Endodermal cell (in vitro differentiated cells): Measurements from ENCODE around the gene BAZ1B. TPM values are rescaled to one million over a fixed set of nuclear protein-coding genes. Genes with fewer than 3 reads are reported as not detected.

Experiments
- DNase-seq: peaks from one replicate; pipeline ENCODE4 v3.0.0-alpha.2; 2017
- H3K27ac ChIP-seq: 2 replicates; pipeline ENCODE4 v1.5.1; 2013; ENCODE audit warnings: mild to moderate bottlenecking, low read depth, low read length, moderate library complexity
- H3K27me3 ChIP-seq: 2 replicates; pipeline ENCODE4 v1.6.1; 2013; ENCODE audit warnings: mild to moderate bottlenecking, low read length, moderate library complexity; ENCODE audit not compliant: insufficient read depth, control insufficient read depth, poor library complexity, severe bottlenecking
- H3K36me3 ChIP-seq: 2 replicates; pipeline ENCODE4 v1.7.0; 2013; ENCODE audit warnings: mild to moderate bottlenecking, low read length, moderate library complexity; ENCODE audit not compliant: control insufficient read depth, insufficient read depth
- H3K4me1 ChIP-seq: one replicate; pipeline ENCODE4 v1.7.0; 2013; ENCODE audit warnings: low read length; ENCODE audit not compliant: control insufficient read depth, insufficient read depth
- H3K4me3 ChIP-seq: 2 replicates; pipeline ENCODE4 v1.5.1; 2013; ENCODE audit warnings: mild to moderate bottlenecking, low read length, moderate library complexity
- H3K9ac ChIP-seq: 2 replicates; pipeline ENCODE4 v1.6.1; 2013; ENCODE audit warnings: mild to moderate bottlenecking, low read length, moderate library complexity; ENCODE audit not compliant: poor library complexity, severe bottlenecking; ENCODE audit errors: extremely low read depth
- H3K9me3 ChIP-seq: 2 replicates; pipeline ENCODE4 v1.6.1; 2013; ENCODE audit warnings: mild to moderate bottlenecking, low read length, moderate library complexity; ENCODE audit not compliant: control insufficient read depth
- H3K27ac Mint-ChIP-seq: 2 replicates; pipeline ENCODE4 v1.8.0; 2020; ENCODE audit warnings: mixed read lengths
- H3K27me3 Mint-ChIP-seq: 2 replicates; pipeline ENCODE4 v1.8.0; 2021; ENCODE audit warnings: mild to moderate bottlenecking, mixed read lengths; ENCODE audit not compliant: insufficient read depth
- H3K36me3 Mint-ChIP-seq: 2 replicates; pipeline ENCODE4 v1.8.0; 2020; ENCODE audit warnings: low read depth, mixed read lengths
- H3K4me1 Mint-ChIP-seq: 2 replicates; pipeline ENCODE4 v1.8.0; 2020; ENCODE audit warnings: mixed read lengths
- H3K4me3 Mint-ChIP-seq: 2 replicates; pipeline ENCODE4 v1.8.0; 2020; ENCODE audit warnings: mild to moderate bottlenecking, moderate library complexity, mixed read lengths
- H3K9me3 Mint-ChIP-seq: 2 replicates; pipeline ENCODE4 v1.8.0; 2020; ENCODE audit warnings: mild to moderate bottlenecking, mixed read lengths
- CTCF ChIP-seq: fragments of 200-600 bp; sonication (generic); conservative IDR thresholded peaks from 2 replicates; pipeline ENCODE4 v1.5.0; 2021; ENCODE audit warnings: antibody characterized with exemption, mild to moderate bottlenecking
- WGBS, 2 experiments: methylation state at CpG; one replicate each; pipeline versions ENCODE4 v1.1.5 to v1.1.7; 2013; ENCODE audit warnings: missing lambda C conversion rate in 2 of 2, mixed read lengths in 1 of 2; ENCODE audit not compliant: insufficient coverage in 1 of 2, insufficient read length in 1 of 2; 5-methylcytosine and 5-hydroxymethylcytosine counted together
- total RNA-seq, 2 donors: library from RNA; stranded (reverse); fragmentation: NEBNext Ultra II Directional in 1 of 2; extraction: Animal tissue kit (Norgen Biotek cat#: 25700) in 1 of 2; gene quantifications; 2 replicates in 1 of 2; 3 replicates in 1 of 2; pipeline ENCODE4 v1.2.1, GENCODE V29; 2021

The BAZ1B gene
- total RNA-seq, 2 donors from 2014 or later: 66.4 to 72.1 TPM

- peak; percentile 57 for DNase-seq
- peaks cover 6% of the 10 kb centered on the region for H3K9me3 Mint-ChIP-seq
- TF ChIP-seq CTCF: no peak
- no peak overlapping the region for H3K4me3 Mint-ChIP-seq
- no peaks in the 10 kb centered on the region for H3K4me1 ChIP-seq
- no peak overlapping the region for H3K27ac Mint-ChIP-seq
- H3K27me3 ChIP-seq: peaks cover 4% of the 10 kb centered on the region
- peak overlapping the region; percentile 66 for H3K27ac ChIP-seq
- H3K4me3 ChIP-seq: no peak overlapping the region
- no peaks in the 10 kb centered on the region for H3K4me1 Mint-ChIP-seq
- H3K9ac ChIP-seq: no peak overlapping the region
- peaks cover 27% of the 10 kb centered on the region for H3K36me3 ChIP-seq
- H3K36me3 Mint-ChIP-seq: peaks cover 34% of the 10 kb centered on the region
- peaks cover 20% of the 10 kb centered on the region for H3K27me3 Mint-ChIP-seq
- no peaks in the 10 kb centered on the region for H3K9me3 ChIP-seq
- 87 to 88% methylated on average over 10 to 16 of the region's 16 CpGs for WGBS, 2 experiments
Measured at GRCh38 chr7:73437621-73438416, 84.3 kb downstream of the BAZ1B start.

DNA sequence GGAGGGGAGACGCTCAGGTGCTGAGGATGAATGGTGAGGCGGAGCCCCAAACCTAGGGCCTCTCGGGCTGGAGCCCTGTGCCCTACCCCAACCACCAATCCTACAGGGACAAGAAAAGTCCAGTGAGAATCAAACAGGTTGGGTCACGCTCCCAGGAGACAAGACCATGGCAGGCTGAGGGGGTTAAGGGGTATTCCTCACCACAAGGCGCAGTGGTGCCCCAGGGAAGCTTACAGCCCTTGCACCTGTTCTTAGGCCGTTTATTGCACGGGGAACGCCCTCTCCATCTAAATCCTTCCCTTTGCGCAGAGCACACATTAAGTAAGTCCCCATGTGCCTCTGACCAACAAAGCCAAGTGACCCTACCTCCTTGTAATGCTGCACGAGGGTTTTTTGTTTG, 85.0 kb downstream of the BAZ1B start:
- H3K4me3 Mint-ChIP-seq: no peak overlapping the region
- H3K27me3 Mint-ChIP-seq: peaks cover 24% of the 10 kb centered on the region
- peaks cover 6% of the 10 kb centered on the region for H3K9me3 Mint-ChIP-seq
- no peak for TF ChIP-seq CTCF
- peaks cover 4% of the 10 kb centered on the region for H3K27me3 ChIP-seq
- no peak for DNase-seq
- H3K27ac ChIP-seq: no peak overlapping the region
- peaks cover 20% of the 10 kb centered on the region for H3K36me3 ChIP-seq
- H3K4me1 ChIP-seq: no peaks in the 10 kb centered on the region
- no peak overlapping the region for H3K27ac Mint-ChIP-seq
- peaks cover 27% of the 10 kb centered on the region for H3K36me3 Mint-ChIP-seq
- H3K9ac ChIP-seq: no peak overlapping the region
- H3K9me3 ChIP-seq: no peaks in the 10 kb centered on the region
- WGBS, 2 experiments: 93 to 98% methylated on average over 5 to 10 of the region's 10 CpGs
- no peaks in the 10 kb centered on the region for H3K4me1 Mint-ChIP-seq
- H3K4me3 ChIP-seq: no peak overlapping the region

GRCh38 chr7:73436031-73436929, 85.8 kb downstream of the BAZ1B start:
- H3K27me3 ChIP-seq: peaks cover 4% of the 10 kb centered on the region
- TF ChIP-seq CTCF: peak; percentile 25
- H3K9ac ChIP-seq: no peak overlapping the region
- H3K4me3 ChIP-seq: no peak overlapping the region
- no peak overlapping the region for H3K27ac Mint-ChIP-seq
- no peak overlapping the region for H3K4me3 Mint-ChIP-seq
- peaks cover 15% of the 10 kb centered on the region for H3K36me3 ChIP-seq
- peaks cover 20% of the 10 kb centered on the region for H3K36me3 Mint-ChIP-seq
- H3K4me1 ChIP-seq: no peaks in the 10 kb centered on the region
- peak; percentile 64 for DNase-seq
- no peaks in the 10 kb centered on the region for H3K9me3 ChIP-seq
- H3K9me3 Mint-ChIP-seq: peaks cover 6% of the 10 kb centered on the region
- no peaks in the 10 kb centered on the region for H3K4me1 Mint-ChIP-seq
- H3K27ac ChIP-seq: no peak overlapping the region
- peaks cover 24% of the 10 kb centered on the region for H3K27me3 Mint-ChIP-seq
- 81 to 83% methylated on average over 10 to 20 of the region's 20 CpGs for WGBS, 2 experiments
